ENCODE data around the gene GPS2. TPM values are rescaled to one million over a fixed set of nuclear protein-coding genes. Genes with fewer than 3 reads are reported as not detected.
"Not testable (repeated sequence)": the region's sequence is repeated elsewhere in the genome, so short reads cannot be mapped to it uniquely, and the experiment has no call there.

The GPS2 gene
- total RNA-seq, 2 donors from 2014 or later: 80.4 to 97.0 TPM

GRCh38 chr17:7343250-7343649 is 28.1 kb upstream of the GPS2 start:
- no peak for DNase-seq (ENCODE audit: low spot score)
- Histone ChIP-seq H3K4me1 (peaks cover 0 to 3% of the 10 kb centered on the region in 2 donors), H3K36me3 (no peaks in the 10 kb centered on the region), H3K4me3 (no peak overlapping the region), H3K9me3 (no peaks in the 10 kb centered on the region), H3K27me3 (no peaks in the 10 kb centered on the region), H3K27ac (no peak overlapping the region)
- no peak for TF ChIP-seq CTCF (IDR thresholded peaks at IDR 0.05)

- Histone ChIP-seq H3K36me3 (no peaks in the 10 kb centered on the region), H3K27ac (no peak overlapping the region), H3K27me3 (no peaks in the 10 kb centered on the region), H3K4me3 (no peak overlapping the region), H3K4me1 (no peaks in the 10 kb centered on the region), H3K9me3 (no peaks in the 10 kb centered on the region)
- no peak for TF ChIP-seq CTCF (IDR thresholded peaks at IDR 0.05)
- DNase-seq (ENCODE audit: low spot score): no peak
Observed at GRCh38 chr17:7341842-7342241, 26.7 kb upstream of the GPS2 start.

- Histone ChIP-seq H3K4me3 (no peak overlapping the region), H3K27ac (no peak overlapping the region), H3K27me3 (no peaks in the 10 kb centered on the region), H3K4me1 (no peaks in the 10 kb centered on the region), H3K9me3 (no peaks in the 10 kb centered on the region), H3K36me3 (no peaks in the 10 kb centered on the region)
- DNase-seq (ENCODE audit: low spot score): no peak
- TF ChIP-seq CTCF (IDR thresholded peaks at IDR 0.05): no peak
Observed at GRCh38 chr17:7340179-7340578, 25.0 kb upstream of the GPS2 start.

- not testable (repeated sequence) for H3K4me1 ChIP-seq; H3K27ac ChIP-seq; H3K36me3 ChIP-seq; H3K9me3 ChIP-seq; H3K4me3 ChIP-seq; DNase-seq (ENCODE audit: low spot score); H3K27me3 ChIP-seq
Observed at GRCh38 chr17:7337600-7337999, 22.4 kb upstream of the GPS2 start.

DNA sequence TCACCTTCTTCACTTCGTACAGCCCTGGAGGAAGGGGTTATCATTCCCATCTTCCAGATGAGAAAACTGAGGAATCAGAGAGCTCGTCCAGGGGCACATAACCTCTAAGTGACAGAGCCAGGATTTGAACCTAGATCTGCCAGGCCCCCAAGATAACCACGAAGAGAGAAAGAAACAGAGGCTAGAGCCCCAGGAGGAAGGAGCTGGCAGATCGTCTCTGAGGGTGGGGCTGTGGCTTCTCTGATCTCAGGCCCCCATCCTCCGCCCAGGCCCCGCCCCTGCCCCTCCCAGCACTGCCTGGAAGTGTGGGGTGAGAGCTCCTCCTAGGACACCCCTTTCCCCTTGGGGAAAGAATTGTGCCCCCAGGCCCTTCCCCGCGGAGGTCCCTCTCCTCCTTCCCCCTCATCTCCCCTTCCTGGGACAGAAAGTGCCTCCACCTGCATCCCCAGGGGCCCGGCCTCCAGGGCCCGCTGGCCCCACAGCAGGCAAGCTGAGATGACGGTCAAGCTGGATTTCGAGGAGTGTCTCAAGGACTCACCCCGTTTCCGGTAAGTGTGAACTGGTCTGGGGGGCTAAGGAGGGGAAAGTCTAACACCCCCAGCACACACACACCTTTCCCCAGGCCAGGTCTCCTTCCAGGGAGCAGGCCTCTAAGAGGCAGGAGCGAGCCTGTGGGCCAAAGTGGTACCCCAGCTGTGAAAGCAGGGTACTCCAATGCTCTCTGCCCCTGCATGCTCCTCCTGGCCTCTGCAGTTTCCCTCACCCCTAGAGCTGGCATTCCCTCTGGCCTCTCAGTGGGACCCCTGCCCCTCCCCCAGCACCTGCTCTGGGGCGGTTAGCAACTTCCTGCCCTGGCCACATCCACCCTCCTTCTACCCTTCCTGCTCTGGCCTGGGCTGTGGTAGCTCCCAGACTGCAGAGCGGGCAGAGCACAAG is 21.3 kb upstream of the GPS2 start, which contains the start of gene ACAP1:
Gene ACAP1 (plus strand): TSS at position 290 of the 936 bp plus-strand sequence. CDS start 206 bp downstream, at position 496.
- H3K4me1 ChIP-seq: no peaks in the 10 kb centered on the region
- no peak within 1 kb of the TSS for H3K27ac ChIP-seq
- no peaks in the 10 kb centered on the region for H3K27me3 ChIP-seq
- no peaks in the 10 kb centered on the region for H3K9me3 ChIP-seq
- H3K36me3 ChIP-seq: no peaks in the 10 kb centered on the region
- DNase-seq (ENCODE audit: low spot score): no peak
- H3K4me3 ChIP-seq: peak within 1 kb of the TSS in 1 of 2 donors; percentile 17
- no peak for TF ChIP-seq CTCF (IDR thresholded peaks at IDR 0.05)

GRCh38 chr17:7335765-7336164 is 20.6 kb upstream of the GPS2 start:
- H3K4me3 ChIP-seq; H3K36me3 ChIP-seq; DNase-seq (ENCODE audit: low spot score); H3K27me3 ChIP-seq; H3K9me3 ChIP-seq; H3K27ac ChIP-seq; H3K4me1 ChIP-seq: not testable (repeated sequence)
